Measurements from ENCODE around the gene TCF7L2. TPM values are rescaled to one million over a fixed set of nuclear protein-coding genes. Genes with fewer than 3 reads are reported as not detected.
A peak's percentile ranks its signal among the peaks of the same experiment; 100 is the strongest.

The TCF7L2 gene
- total and polyA plus RNA-seq, 8 donors = 6.7 to 179 (median 61.7) TPM

DNA sequence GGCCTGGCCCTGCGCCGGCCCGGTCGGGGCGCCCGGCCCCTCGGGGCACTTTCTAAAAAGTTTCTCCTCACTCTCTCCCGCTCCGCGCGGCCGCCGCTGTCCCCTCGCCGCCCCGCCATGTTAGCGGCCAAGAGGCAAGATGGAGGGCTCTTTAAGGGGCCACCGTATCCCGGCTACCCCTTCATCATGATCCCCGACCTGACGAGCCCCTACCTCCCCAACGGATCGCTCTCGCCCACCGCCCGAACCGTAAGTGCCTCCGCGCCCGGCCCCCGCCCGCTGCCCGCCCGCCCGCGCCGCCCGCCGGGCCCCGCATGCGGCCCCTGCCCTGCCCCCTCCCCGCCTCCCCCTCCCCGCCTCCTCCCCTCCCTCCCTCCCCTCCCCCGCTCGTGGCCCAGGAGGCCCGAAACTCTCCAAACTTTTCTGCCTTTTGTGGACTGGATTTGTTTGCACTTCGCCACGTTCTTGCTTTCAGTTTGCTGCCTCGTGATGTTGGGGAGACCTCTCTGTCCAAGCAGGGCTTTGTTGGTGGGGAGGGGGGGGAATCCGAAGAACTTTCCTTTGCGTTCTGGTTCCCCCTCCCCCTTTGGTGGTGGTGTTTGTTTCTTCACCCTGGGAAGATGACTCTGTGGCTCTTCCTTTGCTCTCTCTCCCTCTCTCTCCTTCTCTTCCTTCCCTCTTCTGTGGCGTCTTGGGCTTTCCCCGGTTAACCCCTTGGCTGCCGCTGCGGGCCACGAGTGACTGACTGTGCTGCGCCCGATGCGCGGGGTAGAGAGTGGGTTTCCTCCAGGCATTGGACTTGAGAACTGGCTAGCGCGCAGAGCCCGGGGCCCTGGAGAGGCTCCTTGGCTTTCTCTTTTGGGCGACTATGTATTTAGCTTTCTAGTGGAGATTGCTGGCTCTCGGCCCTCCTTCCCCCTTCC lies 1.6 kb downstream of the TCF7L2 start:
- Histone ChIP-seq H3K4me1 (peaks cover 18 to 73% (median 37%) of the 10 kb centered on the region in 4 donors), H3K9me3 (no peaks in the 10 kb centered on the region), H3K36me3 (no peaks in the 10 kb centered on the region), H3K4me3 (peak overlapping the region; percentile 64 to 81 (median 70)), H3K27ac (peak overlapping the region; percentile 94 to 97 (median 95)), H3K27me3 (no peaks in the 10 kb centered on the region)
- TF ChIP-seq, protein P1, sequence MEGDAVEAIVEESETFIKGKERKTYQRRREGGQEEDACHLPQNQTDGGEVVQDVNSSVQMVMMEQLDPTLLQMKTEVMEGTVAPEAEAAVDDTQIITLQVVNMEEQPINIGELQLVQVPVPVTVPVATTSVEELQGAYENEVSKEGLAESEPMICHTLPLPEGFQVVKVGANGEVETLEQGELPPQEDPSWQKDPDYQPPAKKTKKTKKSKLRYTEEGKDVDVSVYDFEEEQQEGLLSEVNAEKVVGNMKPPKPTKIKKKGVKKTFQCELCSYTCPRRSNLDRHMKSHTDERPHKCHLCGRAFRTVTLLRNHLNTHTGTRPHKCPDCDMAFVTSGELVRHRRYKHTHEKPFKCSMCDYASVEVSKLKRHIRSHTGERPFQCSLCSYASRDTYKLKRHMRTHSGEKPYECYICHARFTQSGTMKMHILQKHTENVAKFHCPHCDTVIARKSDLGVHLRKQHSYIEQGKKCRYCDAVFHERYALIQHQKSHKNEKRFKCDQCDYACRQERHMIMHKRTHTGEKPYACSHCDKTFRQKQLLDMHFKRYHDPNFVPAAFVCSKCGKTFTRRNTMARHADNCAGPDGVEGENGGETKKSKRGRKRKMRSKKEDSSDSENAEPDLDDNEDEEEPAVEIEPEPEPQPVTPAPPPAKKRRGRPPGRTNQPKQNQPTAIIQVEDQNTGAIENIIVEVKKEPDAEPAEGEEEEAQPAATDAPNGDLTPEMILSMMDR (IDR thresholded peaks at IDR 0.05) = no peak
- no peak for TF ChIP-seq POLR2A (IDR thresholded peaks at IDR 0.05)
- no peak for TF ChIP-seq EP300 (IDR thresholded peaks at IDR 0.05)
- TF ChIP-seq POLR2AphosphoS5 (IDR thresholded peaks at IDR 0.05) = no peak
- WGBS, 5 donors = 0 to 1% (median 1%) methylated on average over 20 to 64 of the region's 65 CpGs
- intact Hi-C loops (cut with DNase I; ENCODE audit: low total_unique reads) = no loop called here
- DNase-seq = peak; percentile 55 to 88

DNA sequence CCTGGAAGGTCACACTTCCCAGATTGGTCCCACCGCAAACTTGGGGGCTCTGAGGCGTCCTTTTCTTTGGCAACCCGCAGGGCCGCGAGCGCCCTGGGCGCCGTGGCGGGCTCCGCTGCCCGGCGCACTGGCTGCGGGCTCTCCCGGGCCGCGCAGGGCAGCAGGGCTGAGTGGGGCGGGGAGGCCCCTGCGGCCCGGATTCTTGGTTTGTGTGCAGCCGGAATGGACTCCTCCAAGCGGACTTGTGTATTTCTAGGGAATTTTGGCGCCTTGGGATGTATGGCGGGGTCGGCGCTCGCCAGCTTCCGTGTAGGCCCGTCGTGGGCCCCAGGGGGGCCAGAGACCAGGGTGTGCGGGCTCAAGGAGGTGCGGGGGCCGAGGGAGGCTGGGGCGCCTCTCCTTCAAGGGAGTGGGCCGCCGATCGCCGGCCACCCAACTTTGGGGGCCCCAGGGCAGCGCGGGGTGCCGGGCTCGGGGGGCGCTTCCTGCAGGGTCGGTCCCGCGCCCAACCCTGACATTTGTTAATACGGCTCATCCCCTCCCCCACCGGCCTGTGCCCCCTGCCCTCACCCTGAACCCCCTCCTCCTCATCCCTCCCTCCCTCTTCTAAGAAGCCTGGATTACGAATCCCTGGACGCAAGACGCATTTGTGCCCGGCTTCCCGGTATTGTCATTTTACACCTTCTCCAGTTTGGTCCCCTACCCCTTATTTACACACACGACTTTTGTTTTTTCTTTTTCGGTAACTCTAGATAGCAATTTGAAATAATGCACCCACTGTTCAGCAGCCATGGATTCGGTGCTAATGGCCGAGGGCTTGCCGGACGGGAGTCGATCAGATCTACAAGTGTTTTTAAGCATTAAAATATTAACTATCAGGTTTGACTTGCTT lies 2.5 kb downstream of the TCF7L2 start:
- intact Hi-C loops (cut with DNase I; ENCODE audit: low total_unique reads) = no loop called here
- Histone ChIP-seq H3K36me3 (no peaks in the 10 kb centered on the region), H3K27me3 (no peaks in the 10 kb centered on the region), H3K9me3 (no peaks in the 10 kb centered on the region), H3K27ac (peak overlapping the region; percentile 94 to 97 (median 95)), H3K4me3 (peak overlapping the region; percentile 64 to 81 (median 70)), H3K4me1 (peaks cover 24 to 76% (median 44%) of the 10 kb centered on the region in 4 donors)
- peak in 1 of 2 donors; percentile 66 for DNase-seq
- TF ChIP-seq, protein P1 (IDR thresholded peaks at IDR 0.05) = no peak
- TF ChIP-seq POLR2AphosphoS5 (IDR thresholded peaks at IDR 0.05) (no peak), POLR2A (IDR thresholded peaks at IDR 0.05) (no peak), EP300 (IDR thresholded peaks at IDR 0.05) (no peak)
- WGBS, 5 donors = 3 to 5% (median 4%) methylated on average over 48 to 59 of the region's 59 CpGs

DNA sequence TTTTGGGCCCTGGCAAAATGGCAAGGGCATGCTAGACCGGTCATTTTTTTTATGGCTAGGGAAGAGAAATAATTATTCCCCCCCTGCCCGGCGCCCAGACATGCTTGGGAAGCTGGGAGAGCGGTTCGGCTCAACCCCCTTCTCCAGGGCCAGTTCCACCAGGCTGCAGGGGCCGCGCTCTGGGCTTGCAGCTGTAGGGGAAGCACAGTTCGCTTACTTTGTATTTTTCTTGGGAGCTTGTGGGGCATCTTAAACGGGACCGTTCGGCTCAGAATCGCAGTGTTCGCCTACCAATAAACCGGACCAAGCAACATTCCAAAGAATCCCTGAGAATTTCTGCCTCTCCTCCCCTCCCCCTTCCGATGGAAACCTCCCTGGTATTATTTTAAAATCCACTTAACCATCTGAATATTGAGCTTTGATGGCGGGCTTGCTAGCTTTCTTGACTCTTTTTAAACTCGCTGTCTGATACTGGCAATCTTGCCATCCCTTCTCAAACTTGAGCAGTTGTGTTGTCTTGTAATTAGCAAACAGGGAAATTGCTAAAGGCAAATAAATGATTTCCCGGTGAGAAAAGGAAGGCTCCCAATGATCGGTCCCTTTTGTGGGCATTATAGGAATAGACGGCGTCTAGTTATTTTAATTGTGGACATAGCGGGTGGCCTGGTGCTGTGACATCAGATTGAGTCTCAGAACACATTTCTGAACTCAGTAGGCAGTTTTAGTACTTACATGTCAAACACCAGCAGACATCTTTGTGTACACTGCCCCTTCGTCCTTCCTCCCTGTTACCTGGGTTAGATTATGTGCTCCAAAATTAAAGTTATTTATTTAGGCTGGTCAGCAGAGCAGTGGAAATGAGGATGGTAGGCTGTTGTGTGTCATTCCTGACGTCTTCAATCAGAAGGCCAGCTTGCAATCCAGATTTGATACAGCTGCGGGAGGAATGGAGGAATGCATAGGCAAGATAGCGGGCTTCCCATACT lies 3.4 kb downstream of the TCF7L2 start:
- TF ChIP-seq POLR2AphosphoS5 (IDR thresholded peaks at IDR 0.05) (no peak), EP300 (IDR thresholded peaks at IDR 0.05) (no peak), POLR2A (IDR thresholded peaks at IDR 0.05) (no peak)
- TF ChIP-seq, protein P1 (IDR thresholded peaks at IDR 0.05) = no peak

More for the DNA sequence above, 3.4 kb downstream of the TCF7L2 start:
- Histone ChIP-seq H3K36me3 (peaks cover 0 to 3% (median 0%) of the 10 kb centered on the region in 4 donors), H3K4me1 (peaks cover 28 to 76% (median 48%) of the 10 kb centered on the region in 4 donors), H3K9me3 (no peaks in the 10 kb centered on the region), H3K27me3 (no peaks in the 10 kb centered on the region), H3K4me3 (peak overlapping the region; percentile 64 to 81 (median 70)), H3K27ac (peak overlapping the region; percentile 62 to 96 (median 94))
- 13 to 22% (median 19%) methylated on average over 25 to 26 of the region's 26 CpGs for WGBS, 5 donors
- DNase-seq = peak in 1 of 2 donors; percentile 71
- intact Hi-C loops (cut with DNase I; ENCODE audit: low total_unique reads) = no loop called here

Measured in stomach (tissue), 9 donors.